ENCODE data around the gene ISCU.

Gene ISCU

GRCh38 chr12:108531929-108532848 lies 30.2 kb upstream of the ISCU start:
- no peaks in the 10 kb centered on the region for H3K9me3 ChIP-seq
- no peak overlapping the region for H3K4me3 ChIP-seq
- TF ChIP-seq, protein P1, sequence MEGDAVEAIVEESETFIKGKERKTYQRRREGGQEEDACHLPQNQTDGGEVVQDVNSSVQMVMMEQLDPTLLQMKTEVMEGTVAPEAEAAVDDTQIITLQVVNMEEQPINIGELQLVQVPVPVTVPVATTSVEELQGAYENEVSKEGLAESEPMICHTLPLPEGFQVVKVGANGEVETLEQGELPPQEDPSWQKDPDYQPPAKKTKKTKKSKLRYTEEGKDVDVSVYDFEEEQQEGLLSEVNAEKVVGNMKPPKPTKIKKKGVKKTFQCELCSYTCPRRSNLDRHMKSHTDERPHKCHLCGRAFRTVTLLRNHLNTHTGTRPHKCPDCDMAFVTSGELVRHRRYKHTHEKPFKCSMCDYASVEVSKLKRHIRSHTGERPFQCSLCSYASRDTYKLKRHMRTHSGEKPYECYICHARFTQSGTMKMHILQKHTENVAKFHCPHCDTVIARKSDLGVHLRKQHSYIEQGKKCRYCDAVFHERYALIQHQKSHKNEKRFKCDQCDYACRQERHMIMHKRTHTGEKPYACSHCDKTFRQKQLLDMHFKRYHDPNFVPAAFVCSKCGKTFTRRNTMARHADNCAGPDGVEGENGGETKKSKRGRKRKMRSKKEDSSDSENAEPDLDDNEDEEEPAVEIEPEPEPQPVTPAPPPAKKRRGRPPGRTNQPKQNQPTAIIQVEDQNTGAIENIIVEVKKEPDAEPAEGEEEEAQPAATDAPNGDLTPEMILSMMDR (IDR thresholded peaks at IDR 0.05) = no peak
- no peak overlapping the region for H3K27ac ChIP-seq
- H3K27me3 ChIP-seq = no peaks in the 10 kb centered on the region
- no peak for DNase-seq
- H3K36me3 ChIP-seq = peaks cover 84 to 93% (median 88%) of the 10 kb centered on the region in 3 donors
- intact Hi-C loops (cut with DNase I; ENCODE audit: low total_unique reads) = no loop called here
- H3K4me1 ChIP-seq = no peaks in the 10 kb centered on the region

DNA sequence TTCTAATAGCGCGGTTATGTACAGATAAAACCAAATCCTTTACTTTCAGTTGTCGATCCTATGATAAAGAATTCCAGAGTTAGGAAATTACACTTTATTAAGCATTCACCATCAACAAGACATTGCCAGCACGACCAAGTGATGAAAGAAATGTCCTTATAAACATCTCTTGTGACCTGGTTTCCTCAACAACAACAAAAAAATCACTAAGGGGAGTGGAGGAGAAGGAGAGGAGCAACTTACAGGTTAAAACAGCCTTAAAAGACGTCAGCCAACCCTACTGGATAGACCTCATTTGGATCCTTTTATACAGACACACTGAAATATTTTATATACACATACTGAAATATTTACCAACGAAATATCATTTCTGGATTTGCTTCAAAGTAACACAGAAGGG lies 24.2 kb upstream of the ISCU start:
- Histone ChIP-seq H3K27ac (no peak overlapping the region), H3K36me3 (peaks cover 47 to 70% (median 57%) of the 10 kb centered on the region in 3 donors), H3K9me3 (no peaks in the 10 kb centered on the region), H3K4me3 (no peak overlapping the region), H3K27me3 (no peaks in the 10 kb centered on the region), H3K4me1 (peaks cover 0 to 5% (median 0%) of the 10 kb centered on the region in 4 donors)
- intact Hi-C loops (cut with DNase I; ENCODE audit: low total_unique reads) = no loop called here
- no peak for DNase-seq
- TF ChIP-seq, protein P1 (IDR thresholded peaks at IDR 0.05) = no peak

DNA sequence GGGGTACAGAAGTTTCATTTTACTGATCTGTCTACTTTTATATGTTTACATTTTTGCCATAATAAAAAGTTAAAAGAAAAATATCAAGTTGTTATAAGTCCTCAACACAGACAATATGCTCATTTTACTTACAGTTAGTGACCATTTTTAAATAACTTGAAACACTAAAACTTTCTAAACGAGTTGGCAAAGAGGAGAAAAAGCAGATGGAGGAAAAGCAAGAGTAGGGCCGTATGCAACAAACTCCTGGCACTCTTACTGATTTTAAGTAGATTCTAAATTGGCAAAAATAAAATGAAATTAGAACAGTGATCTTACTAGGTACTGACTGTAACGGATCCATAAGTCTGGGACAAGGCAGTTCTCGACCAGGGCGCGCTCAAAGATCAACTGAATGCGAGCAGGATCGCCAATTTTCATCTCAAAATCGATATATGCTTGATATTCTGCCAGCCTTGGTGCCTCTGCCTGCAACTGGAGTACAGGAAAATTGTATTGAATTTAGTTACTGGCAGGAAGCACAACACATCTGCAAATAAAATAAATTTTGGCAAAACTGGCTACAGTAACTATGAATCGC lies 23.7 kb upstream of the ISCU start:
- Histone ChIP-seq H3K4me1 (peaks cover 0 to 5% (median 0%) of the 10 kb centered on the region in 4 donors), H3K36me3 (peaks cover 47 to 70% (median 57%) of the 10 kb centered on the region in 3 donors), H3K4me3 (no peak overlapping the region), H3K9me3 (no peaks in the 10 kb centered on the region), H3K27ac (no peak overlapping the region), H3K27me3 (no peaks in the 10 kb centered on the region)
- DNase-seq = no peak
- TF ChIP-seq, protein P1 (IDR thresholded peaks at IDR 0.05) = no peak
- intact Hi-C loops (cut with DNase I; ENCODE audit: low total_unique reads) = no loop called here

DNA sequence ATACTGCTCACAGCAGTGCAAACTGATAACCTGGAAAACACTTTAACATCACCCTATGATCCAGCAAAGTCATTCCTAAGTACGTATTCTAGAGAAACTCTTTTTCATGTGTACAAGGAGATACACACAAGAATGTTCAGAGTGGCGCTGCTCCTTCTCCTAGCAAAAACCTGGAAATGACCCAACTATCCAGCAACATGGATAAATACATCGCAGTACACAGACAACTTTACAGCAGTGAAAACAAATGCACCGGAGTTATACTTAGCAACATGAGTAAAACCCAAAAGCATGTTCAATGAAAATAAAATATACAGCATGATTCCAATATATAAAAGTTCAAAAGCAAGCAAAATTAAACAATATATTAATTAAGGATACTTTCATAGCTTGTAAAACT lies 20.1 kb upstream of the ISCU start:
- H3K27ac ChIP-seq = no peak overlapping the region
- no peak overlapping the region for H3K4me3 ChIP-seq
- H3K36me3 ChIP-seq = peaks cover 47 to 71% (median 50%) of the 10 kb centered on the region in 3 donors
- no peak for DNase-seq
- no peaks in the 10 kb centered on the region for H3K27me3 ChIP-seq
- intact Hi-C loops (cut with DNase I; ENCODE audit: low total_unique reads) = no loop called here
- H3K9me3 ChIP-seq = no peaks in the 10 kb centered on the region
- peaks cover 0 to 5% (median 0%) of the 10 kb centered on the region in 4 donors for H3K4me1 ChIP-seq
- TF ChIP-seq, protein P1 (IDR thresholded peaks at IDR 0.05) = no peak

- intact Hi-C loops (cut with DNase I; ENCODE audit: low total_unique reads) = no loop called here
- H3K9me3 ChIP-seq = no peaks in the 10 kb centered on the region
- TF ChIP-seq, protein P1 (IDR thresholded peaks at IDR 0.05) = no peak
- peaks cover 53 to 71% (median 54%) of the 10 kb centered on the region in 3 donors for H3K36me3 ChIP-seq
- no peak for DNase-seq
- no peak overlapping the region for H3K4me3 ChIP-seq
- H3K27ac ChIP-seq = no peak overlapping the region
- peaks cover 0 to 5% (median 0%) of the 10 kb centered on the region in 4 donors for H3K4me1 ChIP-seq
- no peaks in the 10 kb centered on the region for H3K27me3 ChIP-seq
Observed at GRCh38 chr12:108543652-108544051, 18.7 kb upstream of the ISCU start.
